Neural crest cell (in vitro differentiated cells): ENCODE measurements around the gene SLCO6A1. TPM values are rescaled to one million over a fixed set of nuclear protein-coding genes. Genes with fewer than 3 reads are reported as not detected.

ENCODE experiments used
- DNase-seq: peaks from one replicate; pipeline ENCODE4 v3.0.0; 2021; ENCODE audit warnings: low read depth, mixed read lengths, low spot score
- H3K27ac Mint-ChIP-seq: one replicate; pipeline ENCODE4 v1.8.0; 2021; ENCODE audit warnings: mild to moderate bottlenecking, mixed read lengths; ENCODE audit not compliant: unreplicated experiment
- H3K27me3 Mint-ChIP-seq: 2 replicates; pipeline ENCODE4 v1.8.0; 2021; ENCODE audit warnings: low read depth, mild to moderate bottlenecking, mixed read lengths
- H3K36me3 Mint-ChIP-seq: 2 replicates; pipeline ENCODE4 v1.8.0; 2021; ENCODE audit warnings: low read depth, mild to moderate bottlenecking, mixed read lengths
- H3K4me1 Mint-ChIP-seq: 2 replicates; pipeline ENCODE4 v1.8.0; 2021; ENCODE audit warnings: mixed read lengths
- H3K4me3 Mint-ChIP-seq: one replicate; pipeline ENCODE4 v1.8.0; 2021; ENCODE audit warnings: mild to moderate bottlenecking, mixed read lengths
- H3K9me3 Mint-ChIP-seq: 2 replicates; pipeline ENCODE4 v1.8.0; 2021; ENCODE audit warnings: mixed read lengths
- total RNA-seq: library from RNA; stranded (reverse); gene quantifications from 2 replicates; pipeline ENCODE4 v1.2.1, GENCODE V29; 2021
- TF ChIP-seq, protein P1 (sequence below): fragments of 200-600 bp; sonication (generic); conservative IDR thresholded peaks from 2 replicates; pipeline ENCODE4 v1.5.0; 2021; ENCODE audit warnings: antibody characterized with exemption, mild to moderate bottlenecking

Gene SLCO6A1
- total RNA-seq, 1 donor from 2014 or later = 4.4 TPM

GRCh38 chr5:102451082-102451481 is 47.7 kb downstream of the SLCO6A1 start:
- peaks cover 21% of the 10 kb centered on the region for H3K9me3 Mint-ChIP-seq
- TF ChIP-seq, protein P1, sequence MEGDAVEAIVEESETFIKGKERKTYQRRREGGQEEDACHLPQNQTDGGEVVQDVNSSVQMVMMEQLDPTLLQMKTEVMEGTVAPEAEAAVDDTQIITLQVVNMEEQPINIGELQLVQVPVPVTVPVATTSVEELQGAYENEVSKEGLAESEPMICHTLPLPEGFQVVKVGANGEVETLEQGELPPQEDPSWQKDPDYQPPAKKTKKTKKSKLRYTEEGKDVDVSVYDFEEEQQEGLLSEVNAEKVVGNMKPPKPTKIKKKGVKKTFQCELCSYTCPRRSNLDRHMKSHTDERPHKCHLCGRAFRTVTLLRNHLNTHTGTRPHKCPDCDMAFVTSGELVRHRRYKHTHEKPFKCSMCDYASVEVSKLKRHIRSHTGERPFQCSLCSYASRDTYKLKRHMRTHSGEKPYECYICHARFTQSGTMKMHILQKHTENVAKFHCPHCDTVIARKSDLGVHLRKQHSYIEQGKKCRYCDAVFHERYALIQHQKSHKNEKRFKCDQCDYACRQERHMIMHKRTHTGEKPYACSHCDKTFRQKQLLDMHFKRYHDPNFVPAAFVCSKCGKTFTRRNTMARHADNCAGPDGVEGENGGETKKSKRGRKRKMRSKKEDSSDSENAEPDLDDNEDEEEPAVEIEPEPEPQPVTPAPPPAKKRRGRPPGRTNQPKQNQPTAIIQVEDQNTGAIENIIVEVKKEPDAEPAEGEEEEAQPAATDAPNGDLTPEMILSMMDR = no peak
- no peaks in the 10 kb centered on the region for H3K4me1 Mint-ChIP-seq
- no peak overlapping the region for H3K4me3 Mint-ChIP-seq
- DNase-seq = no peak
- peaks cover 17% of the 10 kb centered on the region for H3K36me3 Mint-ChIP-seq
- H3K27me3 Mint-ChIP-seq = no peaks in the 10 kb centered on the region
- no peak overlapping the region for H3K27ac Mint-ChIP-seq

DNA sequence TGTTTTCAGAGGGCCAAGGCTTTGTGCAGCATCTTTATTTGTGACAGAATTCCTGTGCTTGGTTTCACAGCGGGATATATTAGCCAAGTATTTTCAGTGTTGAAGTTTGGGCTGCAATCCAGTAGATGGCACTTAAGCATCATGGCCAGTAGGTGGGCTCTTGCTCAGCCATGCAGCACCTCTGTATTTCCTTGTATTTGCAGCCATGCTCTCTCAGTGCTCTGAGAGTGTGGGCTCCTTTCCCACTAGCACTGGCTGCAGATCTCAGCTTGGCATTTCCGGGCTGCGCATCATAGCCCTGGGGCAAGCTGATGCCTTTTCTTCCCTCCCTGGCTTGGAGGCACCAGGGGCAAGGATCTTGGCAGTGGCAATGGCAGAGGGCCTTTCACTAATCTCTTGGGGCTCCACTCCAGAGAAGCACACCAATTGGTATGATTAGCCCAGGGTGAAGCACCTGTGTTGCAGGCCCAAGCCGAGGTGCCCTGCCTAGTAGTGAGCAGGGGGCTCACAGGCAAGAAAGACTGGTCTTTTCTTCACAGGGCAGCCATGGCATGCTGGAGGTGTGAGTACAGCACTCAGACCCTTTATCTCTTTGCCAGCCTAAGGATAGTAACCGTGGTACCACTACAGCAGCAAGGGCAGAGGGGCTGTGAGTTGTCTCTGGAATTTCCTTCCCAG is 48.3 kb downstream of the SLCO6A1 start:
- Mint-ChIP-seq H3K27me3 (no peaks in the 10 kb centered on the region), H3K4me1 (no peaks in the 10 kb centered on the region), H3K36me3 (peaks cover 14% of the 10 kb centered on the region), H3K4me3 (no peak overlapping the region), H3K27ac (no peak overlapping the region), H3K9me3 (peaks cover 21% of the 10 kb centered on the region)
- no peak for DNase-seq
- TF ChIP-seq, protein P1 = peak; percentile 30

- Mint-ChIP-seq H3K4me1 (no peaks in the 10 kb centered on the region), H3K4me3 (no peak overlapping the region)
Measured at GRCh38 chr5:102433473-102433872, 65.3 kb downstream of the SLCO6A1 start.

GRCh38 chr5:102421647-102422046 is 77.2 kb downstream of the SLCO6A1 start:
- H3K36me3 Mint-ChIP-seq = peaks cover 22% of the 10 kb centered on the region
- H3K27ac Mint-ChIP-seq = no peak overlapping the region
- no peaks in the 10 kb centered on the region for H3K4me1 Mint-ChIP-seq
- DNase-seq = no peak
- peaks cover 10% of the 10 kb centered on the region for H3K9me3 Mint-ChIP-seq
- no peaks in the 10 kb centered on the region for H3K27me3 Mint-ChIP-seq
- TF ChIP-seq, protein P1 = no peak
- no peak overlapping the region for H3K4me3 Mint-ChIP-seq

More at GRCh38 chr5:102433473-102433872, 65.3 kb downstream of the SLCO6A1 start:
- Mint-ChIP-seq H3K27ac (no peak overlapping the region), H3K36me3 (peaks cover 17% of the 10 kb centered on the region), H3K9me3 (peaks cover 18% of the 10 kb centered on the region), H3K27me3 (no peaks in the 10 kb centered on the region)
- DNase-seq = no peak
- TF ChIP-seq, protein P1 = no peak

DNA sequence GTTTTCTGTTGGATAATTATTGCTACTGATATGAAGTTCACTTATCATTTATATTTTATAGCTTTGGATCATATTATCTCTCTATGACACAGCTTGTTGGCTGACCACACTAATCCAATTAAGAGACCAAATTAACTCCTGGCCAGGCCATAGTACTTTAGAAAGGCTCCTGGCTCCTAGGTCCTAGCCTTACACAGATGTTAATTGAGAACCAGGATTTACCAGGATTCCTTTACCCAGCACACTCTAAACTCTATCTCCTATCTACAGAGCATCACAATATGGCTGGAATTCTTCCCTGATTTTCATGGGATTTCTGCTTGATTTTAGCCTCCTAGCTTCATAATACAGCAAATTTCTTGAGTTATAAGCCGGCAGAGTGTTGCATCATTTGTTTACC is 80.3 kb downstream of the SLCO6A1 start:
- Mint-ChIP-seq H3K4me1 (no peaks in the 10 kb centered on the region), H3K4me3 (no peak overlapping the region), H3K9me3 (peaks cover 2% of the 10 kb centered on the region), H3K27ac (no peak overlapping the region), H3K36me3 (peaks cover 7% of the 10 kb centered on the region), H3K27me3 (no peaks in the 10 kb centered on the region)
- DNase-seq = no peak
- TF ChIP-seq, protein P1 = no peak
